BE2C (cell line): ENCODE measurements around the gene NFATC1.

ENCODE experiments used
- DNase-seq: peaks from one replicate; pipeline ENCODE4 v3.0.0-alpha.2; 2020
- H3K27me3 ChIP-seq: fragments of 250-450 bp; sonication (Bioruptor Pico); 2 replicates; pipeline ENCODE4 v1.5.1; 2020; ENCODE audit warnings: mild to moderate bottlenecking
- H3K36me3 ChIP-seq: fragments of 250-450 bp; sonication (Bioruptor Pico); 2 replicates; pipeline ENCODE4 v1.5.1; 2020; ENCODE audit warnings: mild to moderate bottlenecking
- H3K4me1 ChIP-seq: fragments of 250-450 bp; sonication (Bioruptor Pico); 2 replicates; pipeline ENCODE4 v1.5.1; 2020
- H3K4me3 ChIP-seq: 2 replicates; pipeline ENCODE4 v1.5.1; 2011; ENCODE audit warnings: low read depth, low read length
- H3K9me3 ChIP-seq: fragments of 250-450 bp; sonication (Bioruptor Pico); 2 replicates; pipeline ENCODE4 v1.5.1; 2020
- TF ChIP-seq, protein P1 (sequence below): IDR thresholded peaks from 2 replicates; pipeline ENCODE4 v1.5.1; 2012; ENCODE audit warnings: mild to moderate bottlenecking, low read depth, low read length

NFATC1 gene

DNA sequence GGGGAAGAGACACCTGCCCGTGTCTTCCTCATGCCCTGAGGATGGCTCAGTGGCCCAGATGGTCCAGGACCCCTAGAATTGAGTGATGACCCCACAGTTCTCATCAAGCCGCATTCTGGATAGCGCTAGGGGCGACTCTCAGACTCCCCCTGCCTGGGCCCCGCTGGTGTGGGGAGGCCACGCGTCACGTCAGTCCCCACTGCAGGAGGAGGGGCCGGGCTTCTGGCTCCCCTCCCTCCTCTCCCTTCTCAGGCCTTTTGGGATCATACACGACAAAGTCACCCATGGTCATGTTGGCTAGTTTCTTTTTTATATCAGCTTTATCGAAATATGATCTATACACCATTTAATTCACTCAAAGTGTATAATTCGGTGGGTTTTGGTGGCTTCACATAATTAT lies 61.5 kb downstream of the NFATC1 start:
- Histone ChIP-seq H3K9me3 (no peaks in the 10 kb centered on the region), H3K36me3 (no peaks in the 10 kb centered on the region), H3K4me1 (no peaks in the 10 kb centered on the region), H3K27me3 (no peaks in the 10 kb centered on the region), H3K4me3 (no peak overlapping the region)
- DNase-seq, result no peak
- TF ChIP-seq, protein P1, sequence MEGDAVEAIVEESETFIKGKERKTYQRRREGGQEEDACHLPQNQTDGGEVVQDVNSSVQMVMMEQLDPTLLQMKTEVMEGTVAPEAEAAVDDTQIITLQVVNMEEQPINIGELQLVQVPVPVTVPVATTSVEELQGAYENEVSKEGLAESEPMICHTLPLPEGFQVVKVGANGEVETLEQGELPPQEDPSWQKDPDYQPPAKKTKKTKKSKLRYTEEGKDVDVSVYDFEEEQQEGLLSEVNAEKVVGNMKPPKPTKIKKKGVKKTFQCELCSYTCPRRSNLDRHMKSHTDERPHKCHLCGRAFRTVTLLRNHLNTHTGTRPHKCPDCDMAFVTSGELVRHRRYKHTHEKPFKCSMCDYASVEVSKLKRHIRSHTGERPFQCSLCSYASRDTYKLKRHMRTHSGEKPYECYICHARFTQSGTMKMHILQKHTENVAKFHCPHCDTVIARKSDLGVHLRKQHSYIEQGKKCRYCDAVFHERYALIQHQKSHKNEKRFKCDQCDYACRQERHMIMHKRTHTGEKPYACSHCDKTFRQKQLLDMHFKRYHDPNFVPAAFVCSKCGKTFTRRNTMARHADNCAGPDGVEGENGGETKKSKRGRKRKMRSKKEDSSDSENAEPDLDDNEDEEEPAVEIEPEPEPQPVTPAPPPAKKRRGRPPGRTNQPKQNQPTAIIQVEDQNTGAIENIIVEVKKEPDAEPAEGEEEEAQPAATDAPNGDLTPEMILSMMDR, result no peak

- no peaks in the 10 kb centered on the region for H3K4me1 ChIP-seq
- H3K36me3 ChIP-seq, result no peaks in the 10 kb centered on the region
- TF ChIP-seq, protein P1, result no peak
These were observed 61.9 kb downstream of the NFATC1 start for GRCh38 chr18:79457652-79458051.

GRCh38 chr18:79458131-79458838 lies 62.6 kb downstream of the NFATC1 start:
- TF ChIP-seq, protein P1, result no peak
- Histone ChIP-seq H3K9me3 (no peaks in the 10 kb centered on the region), H3K4me3 (no peak overlapping the region), H3K36me3 (no peaks in the 10 kb centered on the region), H3K27me3 (no peaks in the 10 kb centered on the region), H3K4me1 (no peaks in the 10 kb centered on the region)
- DNase-seq, result no peak

More at GRCh38 chr18:79457652-79458051, 61.9 kb downstream of the NFATC1 start:
- no peak overlapping the region for H3K4me3 ChIP-seq
- no peak for DNase-seq
- no peaks in the 10 kb centered on the region for H3K9me3 ChIP-seq
- H3K27me3 ChIP-seq, result no peaks in the 10 kb centered on the region

GRCh38 chr18:79458917-79459803 lies 63.4 kb downstream of the NFATC1 start:
- Histone ChIP-seq H3K9me3 (no peaks in the 10 kb centered on the region), H3K27me3 (no peaks in the 10 kb centered on the region), H3K4me1 (no peaks in the 10 kb centered on the region), H3K36me3 (no peaks in the 10 kb centered on the region), H3K4me3 (no peak overlapping the region)
- TF ChIP-seq, protein P1, result no peak
- DNase-seq, result no peak

DNA sequence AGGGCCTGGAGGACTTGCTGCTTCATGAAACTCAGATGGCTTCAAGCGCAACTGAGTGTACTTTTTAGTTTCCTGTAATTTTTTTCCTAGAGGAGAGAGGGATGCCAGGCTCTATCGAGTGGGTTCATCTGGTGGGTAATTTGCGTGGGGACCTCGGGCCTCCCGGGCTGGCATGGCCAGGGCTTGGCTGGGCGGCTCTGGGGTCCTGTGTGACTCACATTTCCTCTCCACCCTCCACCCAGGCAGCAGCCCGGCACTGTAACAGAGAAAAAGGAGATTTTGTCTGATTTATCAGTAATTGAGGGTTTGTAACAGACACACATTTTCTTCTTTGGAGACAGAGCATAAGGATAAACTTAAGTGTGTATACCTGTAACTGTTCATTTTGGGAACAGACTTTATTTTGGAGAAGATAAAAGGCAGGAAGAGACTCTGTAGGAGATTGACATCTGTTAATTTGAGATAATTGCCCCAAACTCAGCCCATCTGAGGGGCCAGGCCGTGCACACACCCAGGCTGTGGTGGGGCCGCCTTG lies 64.3 kb downstream of the NFATC1 start:
- Histone ChIP-seq H3K36me3 (no peaks in the 10 kb centered on the region), H3K4me3 (no peak overlapping the region), H3K27me3 (no peaks in the 10 kb centered on the region), H3K9me3 (no peaks in the 10 kb centered on the region), H3K4me1 (no peaks in the 10 kb centered on the region)
- TF ChIP-seq, protein P1, result no peak
- no peak for DNase-seq
